Measurements from ENCODE around the gene IFI27L2.

Gene IFI27L2

GRCh38 chr14:94099006-94099405, 30.4 kb downstream of the IFI27L2 start:
- no peak overlapping the region for H3K27ac ChIP-seq (ENCODE audit: low read depth, low read length)
- H3K9me3 ChIP-seq (ENCODE audit: insufficient read depth, low read length), result no peaks in the 10 kb centered on the region
- no peak overlapping the region for H3K4me2 ChIP-seq (ENCODE audit: low read depth, low read length, poor library complexity, severe bottlenecking)
- H3K27me3 ChIP-seq (ENCODE audit: low read length), result no peaks in the 10 kb centered on the region
- TF ChIP-seq EZH2phosphoT487 (conservative IDR thresholded peaks at IDR 0.05; ENCODE audit: low read length) (no peak), CTCF (IDR thresholded peaks at IDR 0.05; ENCODE audit: insufficient read depth, low read length, poor library complexity, severe bottlenecking) (no peak)
- H3K9me2 ChIP-seq (replicated peaks; ENCODE audit: insufficient read depth, low read length), result no peaks in the 10 kb centered on the region
- no peak overlapping the region for H3K9ac ChIP-seq (ENCODE audit: low read length)
- H2AFZ ChIP-seq (ENCODE audit: low read depth, low read length, severe bottlenecking), result no peak overlapping the region
- H3F3A ChIP-seq (ENCODE audit: insufficient read depth), result no peaks in the 10 kb centered on the region
- H3K4me3 ChIP-seq (ENCODE audit: insufficient read depth, low read length, poor library complexity, severe bottlenecking), result no peak overlapping the region
- no peaks in the 10 kb centered on the region for H3K79me2 ChIP-seq (ENCODE audit: insufficient read depth, low read length)
- no peaks in the 10 kb centered on the region for H3K36me3 ChIP-seq (ENCODE audit: low read length)
- H4K20me1 ChIP-seq (ENCODE audit: low read depth, low read length), result no peaks in the 10 kb centered on the region

- H3K9me3 ChIP-seq (ENCODE audit: insufficient read depth, low read length), result no peaks in the 10 kb centered on the region
- TF ChIP-seq EZH2phosphoT487 (conservative IDR thresholded peaks at IDR 0.05; ENCODE audit: low read length), result no peak
- no peaks in the 10 kb centered on the region for H3K36me3 ChIP-seq (ENCODE audit: low read length)
- H4K20me1 ChIP-seq (ENCODE audit: low read depth, low read length), result no peaks in the 10 kb centered on the region
- H3K79me2 ChIP-seq (ENCODE audit: insufficient read depth, low read length), result no peaks in the 10 kb centered on the region
- H3K9ac ChIP-seq (ENCODE audit: low read length), result no peak overlapping the region
- no peaks in the 10 kb centered on the region for H3K27me3 ChIP-seq (ENCODE audit: low read length)
- no peaks in the 10 kb centered on the region for H3K9me2 ChIP-seq (replicated peaks; ENCODE audit: insufficient read depth, low read length)
- H3K27ac ChIP-seq (ENCODE audit: low read depth, low read length), result no peak overlapping the region
- H3K4me3 ChIP-seq (ENCODE audit: insufficient read depth, low read length, poor library complexity, severe bottlenecking), result no peak overlapping the region
- H3F3A ChIP-seq (ENCODE audit: insufficient read depth), result no peaks in the 10 kb centered on the region
- H3K4me2 ChIP-seq (ENCODE audit: low read depth, low read length, poor library complexity, severe bottlenecking), result no peak overlapping the region
- no peak overlapping the region for H2AFZ ChIP-seq (ENCODE audit: low read depth, low read length, severe bottlenecking)
Observed at GRCh38 chr14:94098326-94098992, 30.9 kb downstream of the IFI27L2 start.

GRCh38 chr14:94097091-94097490, 32.3 kb downstream of the IFI27L2 start:
- H3K36me3 ChIP-seq (ENCODE audit: low read length), result no peaks in the 10 kb centered on the region
- no peak overlapping the region for H2AFZ ChIP-seq (ENCODE audit: low read depth, low read length, severe bottlenecking)
- H3K9ac ChIP-seq (ENCODE audit: low read length), result no peak overlapping the region
- no peaks in the 10 kb centered on the region for H3K9me3 ChIP-seq (ENCODE audit: insufficient read depth, low read length)
- H3K9me2 ChIP-seq (replicated peaks; ENCODE audit: insufficient read depth, low read length), result no peaks in the 10 kb centered on the region
- no peaks in the 10 kb centered on the region for H3F3A ChIP-seq (ENCODE audit: insufficient read depth)
- H4K20me1 ChIP-seq (ENCODE audit: low read depth, low read length), result no peaks in the 10 kb centered on the region
- H3K79me2 ChIP-seq (ENCODE audit: insufficient read depth, low read length), result no peaks in the 10 kb centered on the region
- no peak overlapping the region for H3K4me3 ChIP-seq (ENCODE audit: insufficient read depth, low read length, poor library complexity, severe bottlenecking)
- H3K27ac ChIP-seq (ENCODE audit: low read depth, low read length), result no peak overlapping the region
- no peaks in the 10 kb centered on the region for H3K27me3 ChIP-seq (ENCODE audit: low read length)
- TF ChIP-seq EZH2phosphoT487 (conservative IDR thresholded peaks at IDR 0.05; ENCODE audit: low read length) (no peak), CTCF (IDR thresholded peaks at IDR 0.05; ENCODE audit: insufficient read depth, low read length, poor library complexity, severe bottlenecking) (no peak)
- no peak overlapping the region for H3K4me2 ChIP-seq (ENCODE audit: low read depth, low read length, poor library complexity, severe bottlenecking)

GRCh38 chr14:94093418-94093817, 36.0 kb downstream of the IFI27L2 start:
- Histone ChIP-seq H3K27ac (ENCODE audit: low read depth, low read length) (no peak overlapping the region), H3K4me3 (ENCODE audit: insufficient read depth, low read length, poor library complexity, severe bottlenecking) (no peak overlapping the region), H3K27me3 (ENCODE audit: low read length) (no peaks in the 10 kb centered on the region), H4K20me1 (ENCODE audit: low read depth, low read length) (no peaks in the 10 kb centered on the region), H3K4me2 (ENCODE audit: low read depth, low read length, poor library complexity, severe bottlenecking) (no peak overlapping the region), H3F3A (ENCODE audit: insufficient read depth) (no peaks in the 10 kb centered on the region), H3K9ac (ENCODE audit: low read length) (no peak overlapping the region), H3K79me2 (ENCODE audit: insufficient read depth, low read length) (no peaks in the 10 kb centered on the region), H3K9me2 (replicated peaks; ENCODE audit: insufficient read depth, low read length) (no peaks in the 10 kb centered on the region), H2AFZ (ENCODE audit: low read depth, low read length, severe bottlenecking) (no peak overlapping the region), H3K9me3 (ENCODE audit: insufficient read depth, low read length) (no peaks in the 10 kb centered on the region), H3K36me3 (ENCODE audit: low read length) (no peaks in the 10 kb centered on the region)
- TF ChIP-seq CTCF (IDR thresholded peaks at IDR 0.05; ENCODE audit: insufficient read depth, low read length, poor library complexity, severe bottlenecking) (no peak), EZH2phosphoT487 (conservative IDR thresholded peaks at IDR 0.05; ENCODE audit: low read length) (no peak)
